Cerebellar nuclear complex (tissue), 1 donor: Measurements from ENCODE around the gene C9orf153.
"Not testable (repeated sequence)": the region's sequence is repeated elsewhere in the genome, so short reads cannot be mapped to it uniquely, and the experiment has no call there.

ENCODE experiments used
- DNase-seq, 2 experiments: peaks; one replicate each; lab custom pipeline; 2025; lab: John Stamatoyannopoulos, UW

Gene C9orf153

DNA sequence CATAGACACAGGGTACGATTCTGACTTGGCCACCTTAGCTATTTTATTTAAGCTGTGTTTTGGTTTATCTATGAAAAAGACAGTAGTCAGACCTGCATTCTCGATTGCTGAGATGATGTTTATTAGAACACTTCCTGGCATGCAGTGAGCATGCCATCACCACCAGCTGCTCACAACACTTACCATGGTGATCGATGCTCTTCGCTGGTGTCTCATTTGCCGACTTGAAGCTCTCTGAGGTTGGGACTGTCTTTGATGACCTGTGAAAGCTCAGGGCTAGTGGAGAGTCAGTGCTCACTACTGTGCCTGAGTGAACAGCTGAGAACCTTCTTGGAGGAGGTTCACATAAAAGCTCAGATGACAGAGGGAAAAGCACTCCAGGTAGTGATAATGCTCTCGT lies 4.4 kb upstream of the C9orf153 start:
- DNase-seq, result no peak

DNA sequence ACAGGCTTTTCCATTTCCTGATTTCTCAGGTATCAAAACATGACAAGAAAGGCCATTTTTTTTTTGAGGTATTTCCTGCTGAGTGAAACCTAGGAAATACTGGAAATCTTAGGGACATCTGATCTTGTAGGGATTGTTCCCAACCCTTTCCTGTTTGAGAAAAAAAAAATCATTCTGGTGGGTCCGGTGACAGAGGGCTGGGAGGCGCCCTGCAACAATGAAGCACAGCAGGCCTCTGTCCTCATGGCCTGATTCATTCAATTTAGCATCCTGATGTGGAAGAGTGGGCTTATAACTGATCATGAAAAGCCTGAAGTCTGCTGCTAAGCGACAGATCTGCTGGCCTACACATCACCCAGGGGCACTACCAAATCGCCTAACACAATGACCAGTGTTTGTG lies 3.0 kb upstream of the C9orf153 start:
- no peak for DNase-seq

DNA sequence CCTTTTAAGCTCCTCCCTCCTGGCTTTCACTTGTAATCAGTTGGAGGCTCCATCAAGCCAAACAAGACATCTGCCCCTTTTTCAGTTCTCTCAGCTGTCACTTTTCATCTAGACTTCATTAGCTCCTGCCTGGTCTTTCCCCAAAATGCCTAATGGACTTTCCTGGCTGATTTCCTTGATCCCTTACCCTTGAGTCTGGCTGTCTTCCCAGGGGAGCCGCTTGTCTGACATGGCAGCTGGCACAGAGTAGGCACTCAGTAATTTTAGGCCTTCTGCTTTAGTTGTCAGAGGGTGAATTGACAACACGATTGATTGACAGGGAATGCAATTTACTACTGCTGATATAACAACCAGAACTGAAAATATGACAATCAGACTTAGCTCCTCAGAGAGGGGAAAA lies 2.1 kb downstream of the C9orf153 start:
- DNase-seq, result no peak

DNA sequence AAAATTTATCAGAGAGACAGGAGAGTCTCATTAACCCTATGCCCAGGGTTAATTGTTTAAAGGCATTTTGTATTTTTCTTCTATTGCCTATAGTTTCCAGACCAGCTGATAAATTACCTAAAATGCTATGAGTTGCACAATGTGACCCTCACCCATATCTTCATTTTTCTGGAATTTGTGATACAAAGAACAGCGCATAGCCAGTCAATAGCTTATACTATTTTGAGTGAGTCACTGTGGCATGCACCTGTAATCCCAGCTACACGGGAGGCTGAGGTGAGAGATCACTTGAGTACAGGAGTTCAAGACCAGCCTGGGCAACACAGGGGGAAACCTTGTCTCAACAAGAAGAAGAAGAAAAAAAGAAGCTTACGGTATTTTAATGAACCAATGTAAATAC lies 2.8 kb downstream of the C9orf153 start:
- DNase-seq, result no peak

DNA sequence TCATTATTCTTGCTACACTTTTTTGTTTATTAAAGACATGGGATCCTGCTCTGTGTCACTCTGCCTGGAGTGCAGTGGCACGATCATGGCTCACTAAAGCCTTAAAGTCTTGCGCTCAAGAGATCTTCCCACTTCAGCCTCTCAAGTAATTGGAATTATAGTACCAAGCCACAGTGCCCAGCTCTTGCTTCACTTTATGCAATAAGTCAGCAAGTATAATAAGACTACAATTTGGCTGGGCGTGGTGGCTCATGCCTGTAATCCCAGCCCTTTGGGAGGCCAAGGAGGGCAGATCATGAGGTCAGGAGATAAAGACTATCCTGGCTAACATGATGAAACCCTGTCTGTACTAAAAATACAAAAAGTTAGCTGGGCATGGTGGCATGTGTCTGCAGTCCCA lies 5.9 kb downstream of the C9orf153 start:
- DNase-seq, result no peak

DNA sequence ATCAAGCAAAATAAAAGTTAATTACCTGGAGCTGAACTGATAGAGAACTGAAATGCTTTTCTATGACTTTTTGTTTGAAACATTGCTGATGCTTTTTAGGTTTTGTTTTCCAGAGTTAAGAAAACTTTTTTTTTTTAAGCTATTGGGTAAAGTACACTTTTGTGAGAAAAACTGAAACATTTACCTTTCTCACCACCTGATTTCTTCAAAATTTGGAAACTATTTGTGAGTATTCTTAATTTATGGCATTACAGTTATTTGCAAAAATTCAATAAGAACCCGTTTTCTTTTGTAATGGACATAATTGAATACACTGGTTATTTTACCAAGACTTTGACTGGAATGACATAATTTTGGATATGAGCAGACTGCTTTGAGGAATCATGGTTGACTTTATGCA lies 6.6 kb downstream of the C9orf153 start:
- DNase-seq, result no peak

DNA sequence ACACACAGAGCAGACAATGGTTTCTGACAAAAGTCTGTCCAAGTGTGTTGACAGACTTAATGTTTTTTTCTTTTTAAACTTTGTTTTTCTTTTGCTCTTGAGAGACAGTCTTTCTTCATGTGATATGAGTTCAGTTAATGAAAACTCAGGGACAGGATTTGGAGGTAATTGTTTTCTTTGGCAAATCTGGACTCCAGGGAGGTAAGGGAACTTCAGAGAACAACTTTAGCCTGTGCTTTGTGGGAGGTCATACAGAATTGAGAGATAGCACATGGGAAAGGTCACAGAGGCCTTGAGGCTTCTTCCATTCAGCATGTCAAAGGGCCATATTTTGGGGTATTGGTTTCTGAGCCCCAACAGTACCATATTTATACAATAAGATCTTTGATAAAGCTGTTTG lies 9.3 kb downstream of the C9orf153 start:
- no peak for DNase-seq

DNA sequence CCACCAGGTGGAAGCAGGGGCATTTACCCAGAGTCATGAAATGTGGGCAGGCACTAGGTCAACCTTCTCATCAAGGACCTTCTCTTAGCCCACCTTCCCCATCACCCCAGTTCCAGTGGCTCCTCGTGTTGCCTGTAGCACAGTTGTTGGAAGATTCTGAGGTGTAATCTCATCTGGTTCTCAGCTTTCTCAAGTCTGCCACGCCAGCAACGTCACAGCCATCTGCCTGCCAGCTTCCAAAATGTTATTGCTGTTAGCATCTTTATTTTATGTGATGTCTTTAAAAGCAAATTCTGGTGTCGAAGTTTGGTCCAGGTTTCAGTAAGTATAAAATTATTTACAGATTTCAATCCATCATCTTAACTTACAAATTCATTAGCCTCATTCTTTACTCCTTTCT lies 10.7 kb downstream of the C9orf153 start:
- no peak for DNase-seq

DNA sequence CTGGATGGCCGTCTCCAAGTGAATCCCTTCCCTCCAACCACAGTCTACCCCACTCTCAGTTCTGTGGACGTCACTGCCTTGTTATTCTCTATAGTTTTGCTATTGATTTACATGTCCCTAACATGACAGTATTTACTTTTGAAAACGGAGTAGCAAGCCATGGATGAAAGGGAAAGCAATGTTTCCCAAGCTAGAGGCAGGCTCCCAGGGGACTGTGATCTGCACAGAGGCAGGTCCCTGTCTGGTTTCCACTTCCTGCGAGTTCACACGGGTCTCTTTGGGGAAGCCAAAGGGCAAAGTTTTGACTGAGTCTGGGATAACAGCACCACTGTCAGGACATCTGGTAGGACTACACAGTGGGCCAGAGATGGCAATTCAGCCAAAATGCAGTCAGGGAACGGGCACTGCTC lies 12.7 kb downstream of the C9orf153 start:
- DNase-seq, result no peak

DNA sequence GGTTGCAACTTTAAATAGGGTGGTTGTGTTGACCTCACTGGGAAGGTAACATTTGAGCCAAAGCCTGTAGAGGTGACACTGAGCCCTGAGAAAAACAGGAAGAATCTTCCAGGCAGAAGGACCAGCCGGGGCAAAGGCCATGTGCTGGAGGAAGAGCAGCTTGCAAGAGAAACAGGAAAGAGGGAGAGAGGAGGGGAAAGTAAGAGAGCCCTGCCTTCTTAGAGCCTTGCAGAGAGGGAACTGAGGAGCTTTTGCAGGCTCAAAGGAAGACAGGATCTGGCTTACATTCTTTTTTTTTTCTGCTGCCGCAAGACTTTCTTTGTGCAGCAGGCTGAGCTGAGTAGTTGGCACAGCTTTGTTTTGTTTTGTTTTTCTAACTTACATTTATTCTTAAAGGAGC lies 17.4 kb downstream of the C9orf153 start:
- no peak for DNase-seq

DNA sequence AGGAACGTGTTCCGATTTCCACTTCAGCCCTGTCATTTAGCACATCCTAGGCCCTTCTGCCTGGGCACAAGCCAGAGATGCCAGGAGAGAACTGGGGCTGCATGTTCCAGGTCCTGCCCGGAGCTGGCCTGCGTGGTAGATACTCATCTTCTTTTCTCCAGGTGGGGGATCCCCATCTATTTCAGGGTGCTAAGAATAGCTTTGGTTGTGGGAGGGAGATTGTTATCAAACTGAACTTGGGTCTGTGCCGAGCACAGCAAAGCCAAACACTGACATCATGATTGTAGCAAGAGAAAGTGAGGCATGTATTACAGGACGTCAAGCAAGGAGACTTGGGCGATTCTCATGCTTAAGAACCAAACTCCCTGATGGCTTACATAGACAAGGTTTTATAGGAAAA lies 18.2 kb downstream of the C9orf153 start:
- no peak for DNase-seq

DNA sequence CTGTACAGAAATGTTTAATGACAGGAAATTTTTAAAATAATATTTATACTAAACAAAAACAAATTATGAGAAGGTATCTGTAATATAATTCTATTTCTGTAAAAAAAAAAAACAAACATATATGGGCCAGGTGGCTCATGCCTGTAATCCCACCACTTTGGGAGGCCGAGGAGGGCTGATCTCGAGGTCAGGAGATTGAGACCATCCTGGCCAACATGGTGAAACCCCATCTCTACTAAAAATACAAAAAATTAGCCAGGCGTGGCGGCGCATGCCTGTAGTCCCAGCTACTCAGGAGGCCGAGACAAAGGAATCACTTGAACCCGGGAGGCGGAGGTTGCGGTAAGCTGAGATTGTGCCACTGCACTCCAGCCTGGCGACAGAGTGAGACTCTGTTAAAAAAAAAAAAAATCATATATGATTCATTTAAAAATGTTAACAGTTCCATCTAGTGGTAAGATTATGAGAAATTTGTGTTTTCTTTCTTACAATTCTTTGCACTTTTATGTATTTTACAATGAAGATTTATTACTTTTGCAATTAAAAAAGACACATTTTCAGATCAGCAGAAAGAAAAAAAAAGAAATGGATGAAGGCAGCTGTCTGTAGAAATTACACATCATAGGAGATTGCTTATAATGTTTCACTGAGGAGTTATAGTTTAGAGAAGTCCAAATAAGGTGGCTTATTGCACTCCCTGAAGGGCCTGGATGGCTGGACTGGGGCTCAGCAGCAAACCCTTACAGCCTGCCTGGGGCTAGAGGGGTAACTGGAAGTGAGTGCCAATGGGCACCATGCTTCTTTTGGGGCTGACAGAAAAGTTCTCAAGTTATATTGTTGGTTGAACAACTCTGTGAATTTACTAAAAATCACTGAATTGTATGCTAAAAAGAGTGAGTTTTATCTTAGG lies 20.3 kb downstream of the C9orf153 start:
- no peak for DNase-seq

DNA sequence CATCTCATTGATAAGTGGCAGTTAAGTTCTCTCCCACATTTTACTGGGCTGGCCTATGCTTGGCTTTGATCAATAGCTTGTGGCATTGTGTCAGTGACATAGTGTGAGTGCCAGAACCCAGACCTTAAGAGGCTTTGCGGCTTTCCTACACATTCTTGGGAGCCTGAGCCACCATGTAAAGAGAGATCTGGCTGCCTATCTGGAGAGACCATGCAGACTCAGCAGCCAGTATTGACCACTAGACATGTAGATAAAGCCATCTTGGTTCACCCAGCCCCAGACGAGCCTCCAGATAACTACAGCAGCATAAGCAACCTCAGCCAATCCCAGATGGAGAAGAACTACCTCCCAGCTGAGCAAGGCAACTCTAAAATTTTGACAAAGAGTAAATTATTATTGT lies 28.6 kb downstream of the C9orf153 start:
- DNase-seq, result no peak

DNA sequence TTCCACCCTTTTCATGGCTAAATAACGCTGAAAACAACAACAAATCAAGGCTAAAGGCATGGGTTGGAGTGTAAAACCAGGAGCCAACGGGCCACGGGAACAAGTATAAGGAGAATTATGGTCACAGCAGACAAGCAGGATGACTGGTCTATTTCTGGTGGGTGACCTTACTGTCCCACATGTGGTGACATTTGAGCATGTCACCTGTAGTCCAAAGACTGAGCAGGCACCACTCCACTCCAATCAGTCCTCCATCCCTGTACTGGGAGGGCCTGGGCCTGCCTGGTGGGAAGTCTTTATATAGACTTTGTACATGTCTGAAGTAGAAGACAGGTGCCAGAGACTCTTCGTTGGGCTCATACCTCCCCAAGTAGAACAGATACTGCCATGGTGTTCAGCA lies 36.8 kb downstream of the C9orf153 start:
- DNase-seq, result no peak

DNA sequence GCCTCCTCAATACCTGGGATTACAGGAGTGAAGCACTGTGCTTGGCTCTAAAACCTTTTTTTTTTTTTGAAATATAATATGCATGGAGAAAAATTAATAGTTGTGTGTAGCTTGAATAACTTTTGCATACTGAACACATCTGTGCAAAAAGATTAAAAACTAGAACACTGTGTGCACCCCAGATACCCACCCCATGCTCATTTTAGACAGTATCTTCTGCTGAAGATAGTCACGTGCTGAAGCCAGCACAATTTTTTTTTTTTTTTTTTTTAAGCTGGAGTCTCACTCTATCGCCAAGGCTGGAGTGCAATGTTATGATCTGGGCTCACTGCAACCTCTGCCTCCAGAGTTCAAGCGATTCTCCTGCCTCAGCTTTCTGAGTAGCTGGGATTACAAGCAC lies 39.9 kb downstream of the C9orf153 start:
- no peak for DNase-seq

DNA sequence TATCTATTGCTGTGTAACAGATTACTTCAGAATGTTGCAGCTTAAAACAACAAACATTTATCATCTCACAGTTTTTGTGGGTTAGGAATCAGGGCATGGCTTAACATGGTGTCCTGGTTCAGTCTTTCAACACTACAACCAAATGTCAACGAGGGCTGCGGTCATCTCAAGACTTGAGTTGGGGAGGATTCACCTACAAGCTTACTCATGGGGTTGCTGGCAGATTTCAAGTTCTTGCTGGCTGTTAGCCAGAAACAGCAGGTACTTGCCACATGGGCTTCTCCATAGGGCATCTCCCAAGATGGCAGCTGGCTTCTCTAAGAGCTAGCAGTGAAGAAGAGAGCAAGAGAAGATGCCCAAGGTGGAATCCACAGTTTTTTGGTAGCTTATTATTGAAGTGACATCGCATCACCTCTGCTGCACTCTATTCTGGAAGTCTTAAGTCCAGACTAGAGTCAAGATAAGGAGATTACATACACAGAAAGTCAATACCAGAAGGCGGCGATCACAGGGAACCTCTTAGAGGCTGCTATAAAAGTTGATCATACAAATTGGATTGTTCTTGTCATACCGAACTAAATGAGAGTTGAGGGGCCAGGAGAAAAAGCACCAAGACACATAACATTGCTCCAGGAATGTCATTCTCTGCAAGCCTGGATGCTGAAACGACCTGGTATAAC lies 42.2 kb downstream of the C9orf153 start:
- DNase-seq, result no peak

DNA sequence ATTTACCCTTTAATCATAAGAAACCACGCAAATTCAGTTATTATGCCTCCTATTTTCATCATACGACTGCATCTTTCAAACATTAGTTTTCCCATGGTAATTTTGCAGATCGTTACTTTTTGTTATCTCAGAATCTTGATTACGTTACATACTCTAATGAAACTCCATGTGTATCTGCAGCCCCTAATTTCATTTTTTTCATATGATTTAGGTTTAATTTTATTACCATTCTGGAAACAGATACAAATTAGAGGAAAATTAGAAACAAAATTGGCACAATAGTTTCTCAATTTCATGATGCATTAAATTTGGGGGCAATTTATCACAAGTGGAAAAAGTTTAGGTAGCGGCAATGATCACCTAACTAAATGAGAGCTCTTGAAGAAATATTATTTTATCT lies 52.3 kb downstream of the C9orf153 start:
- DNase-seq, result no peak

DNA sequence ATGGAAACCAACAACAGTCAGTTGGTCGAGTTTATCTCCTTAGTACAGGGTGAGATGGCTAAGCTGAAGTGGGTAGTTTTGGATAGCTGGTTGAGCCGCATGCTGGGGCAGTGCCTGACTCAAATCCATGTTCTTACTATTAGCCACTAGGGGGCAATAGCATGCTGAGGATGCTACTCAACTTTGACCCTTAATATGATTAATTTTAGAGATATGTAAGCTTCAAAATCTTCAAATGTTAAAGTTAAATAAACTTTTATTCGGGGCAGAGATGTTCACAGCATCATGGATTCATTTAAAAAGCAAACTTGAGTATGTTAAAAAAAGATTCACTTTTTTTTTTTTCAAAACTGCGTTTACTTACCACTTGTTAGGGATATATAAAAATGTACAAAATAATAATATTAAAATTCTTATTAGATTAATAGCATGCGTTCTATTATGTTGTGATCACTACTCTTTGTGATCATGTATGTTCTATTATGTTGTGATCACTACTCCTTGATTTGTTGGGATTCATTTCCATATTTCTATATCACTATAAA lies 57.0 kb downstream of the C9orf153 start:
- DNase-seq, result no peak

DNA sequence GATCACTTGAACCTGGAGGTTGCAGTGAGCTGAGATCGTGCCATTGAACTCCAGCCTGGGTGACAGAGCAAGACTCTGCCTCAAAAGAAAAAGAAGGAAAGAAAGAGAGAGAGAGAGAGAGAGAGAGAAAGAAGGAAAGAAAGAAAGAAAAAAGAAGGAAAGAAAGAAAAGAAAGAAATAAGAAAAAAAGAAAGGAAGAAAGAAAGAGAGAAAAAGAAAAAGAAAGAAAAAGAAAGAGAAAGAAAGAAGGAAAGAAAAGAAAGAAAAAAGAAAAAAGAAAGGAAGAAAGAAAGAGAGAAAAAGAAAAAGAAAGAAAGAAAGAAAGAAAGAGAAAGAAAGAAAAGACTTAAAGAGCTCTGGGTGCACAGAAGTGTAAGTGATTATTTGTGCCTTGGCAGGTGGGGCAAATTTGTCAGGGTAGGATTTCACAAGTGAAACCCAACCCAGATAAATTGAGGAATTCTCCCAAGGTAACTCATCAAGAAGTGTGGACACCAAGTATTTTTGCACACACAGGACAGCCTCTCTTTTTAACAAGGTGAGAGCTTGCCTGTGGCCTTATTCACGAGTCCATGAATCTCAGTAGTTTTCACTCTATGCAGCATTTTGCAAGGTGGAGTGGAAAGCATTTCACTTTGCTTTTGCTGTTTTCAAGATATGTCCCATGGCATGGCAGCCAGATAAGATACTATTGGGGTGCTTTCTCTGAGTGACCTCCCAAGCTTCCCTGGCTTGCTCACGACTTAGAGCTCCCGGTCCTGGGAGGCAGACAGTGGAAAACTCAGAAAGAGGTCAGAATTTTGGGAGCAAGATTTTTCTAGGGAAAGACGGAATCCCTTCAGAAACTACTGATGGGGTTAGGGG lies 57.8 kb downstream of the C9orf153 start:
- no peak for DNase-seq

DNA sequence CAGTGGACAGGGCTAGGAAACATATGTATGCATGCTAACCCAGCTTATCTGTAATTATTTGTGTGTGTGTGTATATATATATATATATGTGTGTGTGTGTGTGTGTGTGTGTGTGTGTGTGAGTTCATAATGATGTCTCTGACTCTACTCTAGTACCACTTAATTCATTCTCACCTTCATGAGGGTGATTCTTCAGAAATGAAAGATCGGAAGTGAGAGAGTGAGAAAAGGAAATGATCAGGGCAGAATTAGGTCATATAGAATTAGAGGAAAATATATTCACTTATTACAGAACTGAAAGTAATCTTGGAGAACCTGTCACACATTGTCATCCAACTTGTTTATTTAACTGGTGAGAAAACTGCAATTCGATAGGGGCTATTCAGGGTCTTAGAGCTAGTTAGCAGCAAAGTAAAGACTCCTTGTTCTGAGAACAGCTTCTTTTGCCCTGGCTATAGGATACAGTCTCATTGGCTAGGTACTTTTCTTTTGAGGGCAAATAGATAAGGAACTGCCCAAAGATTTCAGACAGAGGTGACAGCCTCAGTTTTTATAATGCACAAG lies 58.8 kb downstream of the C9orf153 start:
- DNase-seq, result no peak

DNA sequence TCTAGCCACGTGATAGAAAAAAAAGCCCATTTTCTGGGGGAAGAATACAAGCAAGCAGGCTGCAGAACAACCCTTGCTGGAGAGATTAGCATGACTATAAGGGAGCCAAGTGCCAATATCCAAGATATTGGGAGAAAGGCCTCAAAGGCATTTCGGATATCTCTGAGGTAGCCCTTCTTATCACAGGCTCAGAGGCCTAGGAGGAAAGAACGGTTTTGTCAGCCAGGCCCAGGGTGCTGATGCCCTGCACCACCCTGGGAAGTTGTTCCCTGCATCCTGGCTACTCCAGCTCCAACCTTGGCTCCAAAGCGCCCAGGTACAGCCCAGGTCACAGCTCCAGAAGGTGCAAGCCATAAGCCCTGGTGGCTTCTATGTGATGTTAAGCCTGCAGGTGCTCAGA lies 66.4 kb downstream of the C9orf153 start:
- DNase-seq, result no peak

DNA sequence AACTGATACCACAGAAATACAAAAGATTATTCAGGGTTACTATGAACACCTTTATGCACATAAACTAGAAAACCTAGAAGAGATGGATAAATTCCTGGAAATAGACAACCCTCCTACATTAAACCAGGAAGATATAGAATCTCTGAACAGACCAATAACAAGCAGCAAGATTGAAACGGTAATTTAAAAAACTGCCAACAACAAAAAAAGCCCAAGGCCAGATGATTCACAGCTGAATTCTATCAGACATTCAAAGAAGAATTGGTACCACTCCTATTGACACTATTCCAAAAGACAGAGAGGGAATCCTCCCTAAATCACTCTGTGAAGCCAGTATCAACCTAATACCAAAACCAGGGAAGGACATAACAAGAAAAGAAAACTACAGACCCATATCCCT lies 68.8 kb downstream of the C9orf153 start:
- not testable (repeated sequence) for DNase-seq
